ENCODE measurements around the gene MAN1C1.

DNA sequence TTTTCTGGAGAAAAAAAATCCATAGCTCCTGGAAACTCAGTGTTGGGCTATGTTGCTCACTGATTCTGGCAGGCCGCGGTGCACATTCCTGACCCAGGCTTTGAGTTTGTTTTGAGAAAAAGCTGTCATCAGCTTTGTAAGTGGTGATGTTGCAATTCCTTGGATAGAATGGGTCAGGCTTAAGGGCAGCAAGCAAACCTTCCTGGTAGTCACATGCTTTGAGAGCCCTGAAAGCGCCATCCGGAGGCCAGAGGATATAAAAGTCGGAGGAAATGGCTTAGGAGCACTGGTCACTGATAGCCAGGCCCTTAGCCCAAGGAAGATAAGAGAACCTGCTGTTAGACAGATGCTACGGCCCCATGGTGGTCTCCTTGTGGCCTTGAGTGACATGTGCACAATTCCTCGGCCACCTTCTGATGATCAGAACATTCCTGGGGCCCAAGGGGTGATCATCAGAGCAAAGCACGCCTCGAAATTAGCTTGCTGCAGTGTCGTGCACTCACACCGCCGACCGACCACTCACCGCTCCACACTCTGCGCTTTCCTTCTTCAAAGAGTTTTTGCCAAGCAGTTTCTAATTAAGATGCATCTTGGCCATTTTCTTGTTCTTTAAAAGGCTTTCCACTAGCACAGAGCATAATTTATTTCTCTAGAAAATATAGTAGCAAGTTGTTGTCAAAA lies 78.6 kb downstream of the MAN1C1 start:
- TF ChIP-seq EZH2 (IDR thresholded peaks at IDR 0.05; ENCODE audit: borderline replicate concordance, insufficient read depth, low read depth, low read length, poor library complexity, severe bottlenecking), result no peak
- TF ChIP-seq, protein P1, sequence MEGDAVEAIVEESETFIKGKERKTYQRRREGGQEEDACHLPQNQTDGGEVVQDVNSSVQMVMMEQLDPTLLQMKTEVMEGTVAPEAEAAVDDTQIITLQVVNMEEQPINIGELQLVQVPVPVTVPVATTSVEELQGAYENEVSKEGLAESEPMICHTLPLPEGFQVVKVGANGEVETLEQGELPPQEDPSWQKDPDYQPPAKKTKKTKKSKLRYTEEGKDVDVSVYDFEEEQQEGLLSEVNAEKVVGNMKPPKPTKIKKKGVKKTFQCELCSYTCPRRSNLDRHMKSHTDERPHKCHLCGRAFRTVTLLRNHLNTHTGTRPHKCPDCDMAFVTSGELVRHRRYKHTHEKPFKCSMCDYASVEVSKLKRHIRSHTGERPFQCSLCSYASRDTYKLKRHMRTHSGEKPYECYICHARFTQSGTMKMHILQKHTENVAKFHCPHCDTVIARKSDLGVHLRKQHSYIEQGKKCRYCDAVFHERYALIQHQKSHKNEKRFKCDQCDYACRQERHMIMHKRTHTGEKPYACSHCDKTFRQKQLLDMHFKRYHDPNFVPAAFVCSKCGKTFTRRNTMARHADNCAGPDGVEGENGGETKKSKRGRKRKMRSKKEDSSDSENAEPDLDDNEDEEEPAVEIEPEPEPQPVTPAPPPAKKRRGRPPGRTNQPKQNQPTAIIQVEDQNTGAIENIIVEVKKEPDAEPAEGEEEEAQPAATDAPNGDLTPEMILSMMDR (IDR thresholded peaks at IDR 0.05), result no peak
